Left colon (tissue), 2 donors: ENCODE measurements around the gene RIMBP3B. TPM values are rescaled to one million over a fixed set of nuclear protein-coding genes. Genes with fewer than 3 reads are reported as not detected.
"Not testable (repeated sequence)": the region's sequence is repeated elsewhere in the genome, so short reads cannot be mapped to it uniquely, and the experiment has no call there.

Source experiments
- ATAC-seq: fragments of 200-7000 bp; cut with Tn5 transposase; one replicate; pipeline ENCODE4 v1.9.1; 2020; ENCODE audit warnings: mild to moderate bottlenecking, moderate library complexity
- DNase-seq, 2 donors: peaks; one replicate each; pipeline ENCODE4 v3.0.0-alpha.2; 2020
- intact Hi-C, 2 donors: fragments of 100-400 bp; cut with DNase I in 1 of 2; cut with micrococcal nuclease in 1 of 2; formaldehyde crosslinking; loops; one replicate each; pipeline versions ENCODE4 v1.11.2 to v1.14.0; 2022; cut with DNase I, micrococcal nuclease
- total RNA-seq, 2 donors: library from RNA; stranded (reverse); fragmentation: NEBNext Ultra II Directional; extraction: Animal tissue kit (Norgen Biotek cat#: 25700); gene quantifications; one replicate each; pipeline ENCODE4 v1.2.1, GENCODE V29; 2021
- donor health status: DM: no; HTN: no; CAD: no.
- donor health status: DM: yes; HTN: yes; CAD: no.

Gene RIMBP3B
- total RNA-seq, 2 donors from 2014 or later, result not detected

- DNase-seq, intact Hi-C loops: not testable (repeated sequence)
- ATAC-seq, result peak; percentile 33
These were observed 19.3 kb downstream of the RIMBP3B start for GRCh38 chr22:21402763-21403314.

GRCh38 chr22:21407139-21407538, 23.6 kb downstream of the RIMBP3B start:
- intact Hi-C loops, ATAC-seq, DNase-seq: not testable (repeated sequence)

- DNase-seq, intact Hi-C loops: not testable (repeated sequence)
- ATAC-seq, result peak; percentile 28
These were observed 24.2 kb downstream of the RIMBP3B start for GRCh38 chr22:21407792-21408191.

- intact Hi-C loops, ATAC-seq: not testable (repeated sequence)
These were observed 32.8 kb downstream of the RIMBP3B start for GRCh38 chr22:21416375-21416774.

GRCh38 chr22:21417227-21417746, 33.7 kb downstream of the RIMBP3B start, which contains the start of gene HIC2:
Gene HIC2 (plus strand): TSS chr22:21417371. CDS start chr22:21442832, 25,461 bp downstream.
- intact Hi-C loops, DNase-seq: not testable (repeated sequence)
- peak; percentile 71 for ATAC-seq

More at GRCh38 chr22:21416375-21416774, 32.8 kb downstream of the RIMBP3B start:
- not testable (repeated sequence) for DNase-seq

- ATAC-seq (peak; percentile 7), DNase-seq (peak; percentile 33 to 60)
- intact Hi-C loops, result not testable (repeated sequence)
These were observed 34.3 kb downstream of the RIMBP3B start for GRCh38 chr22:21417853-21418252.

- intact Hi-C loops, result not testable (repeated sequence)
- DNase-seq, result peak in 1 of 2 donors; percentile 24
- ATAC-seq, result peak; percentile 2
These were observed 35.6 kb downstream of the RIMBP3B start for GRCh38 chr22:21418974-21419638.

- DNase-seq, intact Hi-C loops: not testable (repeated sequence)
- peak; percentile 77 for ATAC-seq
These were observed 36.7 kb downstream of the RIMBP3B start for GRCh38 chr22:21420180-21420763.

- ATAC-seq, DNase-seq, intact Hi-C loops: not testable (repeated sequence)
These were observed 40.6 kb downstream of the RIMBP3B start for GRCh38 chr22:21424084-21424709.

GRCh38 chr22:21434378-21435233, 51.1 kb downstream of the RIMBP3B start:
- ATAC-seq, intact Hi-C loops, DNase-seq: not testable (repeated sequence)

- DNase-seq, result peak; percentile 5 to 23
- intact Hi-C loops, result not testable (repeated sequence)
- ATAC-seq, result peak; percentile 82
These were observed 52.7 kb downstream of the RIMBP3B start for GRCh38 chr22:21435998-21436810.

- intact Hi-C loops, ATAC-seq, DNase-seq: not testable (repeated sequence)
These were observed 54.5 kb downstream of the RIMBP3B start for GRCh38 chr22:21438013-21438412.

Other genes with a start within 250 kb of the RIMBP3B start
- 1 to 10 TPM; 5.0 to 6.8 TPM for gene HIC2, start 33.6 kb downstream of the RIMBP3B start, total RNA-seq
- gene TMEM191C, start 83.6 kb downstream of the RIMBP3B start, total RNA-seq, result 1 to 10 TPM; 3.3 to 4.0 TPM
- under 1 TPM in 1 of 2 donors, not detected in 1; 0.28 TPM for gene RIMBP3C, start 167.7 kb downstream of the RIMBP3B start, total RNA-seq
- gene UBE2L3, start 184.0 kb downstream of the RIMBP3B start, total RNA-seq, result 10 to 100 TPM; 51.5 to 59.6 TPM
- gene YDJC, start 246.3 kb downstream of the RIMBP3B start, total RNA-seq, result 10 to 100 TPM; 18.9 to 23.2 TPM
- gene CCDC116, start 249.0 kb downstream of the RIMBP3B start, total RNA-seq, result under 1 TPM; 0.49 to 0.53 TPM